Right lobe of liver (tissue), 4 donors: Measurements from ENCODE around the gene SELP.

Experiments used
- CTCF ChIP-seq, 4 donors: fragments of 200-600 bp in 3 of 4; fragments of 450-650 bp in 1 of 4; IDR thresholded peaks; one replicate each; pipeline versions ENCODE4 v1.5.1 to v1.8.0; 2016 to 2022; ENCODE audit warnings: antibody characterized with exemption in 4 of 4, mild to moderate bottlenecking in 2 of 4
- POLR2A ChIP-seq: fragments of 450-650 bp; IDR thresholded peaks from one replicate; pipeline ENCODE4 v1.6.1; 2017; ENCODE audit warnings: antibody characterized with exemption, mild to moderate bottlenecking
- donor health status: DM: no; HTN: no; CAD: no.
- donor health status: DM: no; HTN: no; CAD: no.
- donor health status: DM: no; HTN: yes; CAD: no.

DNA sequence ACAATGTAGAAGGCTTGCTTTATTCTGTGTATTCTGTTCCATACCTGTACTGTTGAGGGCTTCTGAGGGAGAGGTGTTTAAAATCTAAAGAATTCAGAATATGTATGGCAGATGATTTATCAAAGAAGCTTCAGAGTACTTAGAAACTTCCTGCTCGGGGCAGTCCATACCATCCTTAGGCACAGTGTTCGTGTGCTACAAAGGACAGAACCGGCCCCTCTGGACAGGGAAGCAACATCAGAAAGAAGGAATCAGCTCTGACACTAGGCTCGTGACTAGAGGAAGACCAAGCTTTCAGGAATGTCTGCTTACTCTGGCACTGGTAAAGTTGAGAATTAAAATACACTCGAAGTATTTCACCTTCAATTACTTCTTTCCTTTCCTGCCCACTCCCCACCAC lies 14.1 kb downstream of the SELP start:
- TF ChIP-seq CTCF (IDR thresholded peaks at IDR 0.05) (no peak), POLR2A (no peak)
